ENCODE data around the gene CNTN2.
A peak's percentile ranks its signal among the peaks of the same experiment; 100 is the strongest.

CNTN2 gene

DNA sequence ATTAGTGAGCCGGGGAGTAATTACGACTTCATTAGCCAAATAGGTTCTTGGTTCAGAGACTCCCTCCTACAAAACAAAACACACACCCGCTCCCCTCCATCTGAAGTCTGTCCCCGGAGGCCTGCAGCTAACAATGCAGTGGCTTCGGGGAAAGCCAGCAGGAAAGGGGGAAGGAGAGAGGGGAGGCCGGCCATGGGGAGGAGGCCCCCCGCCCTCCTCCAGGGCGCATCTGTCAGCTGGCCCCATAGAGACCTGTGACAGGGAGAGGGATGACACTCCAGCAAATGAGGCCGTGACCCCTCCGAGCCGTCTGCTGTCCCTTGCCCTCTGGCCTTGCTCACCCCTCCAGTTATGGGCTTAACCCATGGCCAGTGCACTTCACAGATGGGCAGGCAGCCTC, 12.1 kb upstream of the CNTN2 start:
- H3K36me3 ChIP-seq: no peaks in the 10 kb centered on the region

DNA sequence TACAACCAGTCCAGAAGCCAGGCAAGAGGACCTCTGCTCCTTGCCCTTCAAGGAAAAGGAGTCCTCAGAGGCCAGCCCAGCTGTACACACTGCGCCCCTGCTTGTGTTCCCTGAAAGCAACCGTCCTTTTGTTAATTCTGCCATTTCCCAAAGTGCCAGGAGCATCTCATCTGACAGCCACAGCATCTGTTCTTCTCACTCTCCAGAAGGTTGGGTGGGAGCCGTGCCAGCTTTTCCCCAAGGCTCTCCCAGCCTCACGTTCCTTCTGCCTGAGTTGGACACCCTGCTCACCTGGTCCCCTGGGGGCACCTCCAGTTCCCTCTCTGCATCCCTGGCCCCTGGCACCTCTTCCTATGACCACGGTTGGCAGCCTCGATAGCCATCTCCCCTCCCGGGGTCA, 10.5 kb upstream of the CNTN2 start:
- Histone ChIP-seq H3K27ac (peak overlapping the region; percentile 74), H3K27me3 (ENCODE audit: insufficient read depth, low read depth, severe bottlenecking) (no peaks in the 10 kb centered on the region), H3K9me3 (ENCODE audit: severe bottlenecking) (no peaks in the 10 kb centered on the region), H3K36me3 (no peaks in the 10 kb centered on the region), H3K4me3 (ENCODE audit: low read depth, low read length) (no peak overlapping the region)
- no peak for DNase-seq
- TF ChIP-seq, protein P1, sequence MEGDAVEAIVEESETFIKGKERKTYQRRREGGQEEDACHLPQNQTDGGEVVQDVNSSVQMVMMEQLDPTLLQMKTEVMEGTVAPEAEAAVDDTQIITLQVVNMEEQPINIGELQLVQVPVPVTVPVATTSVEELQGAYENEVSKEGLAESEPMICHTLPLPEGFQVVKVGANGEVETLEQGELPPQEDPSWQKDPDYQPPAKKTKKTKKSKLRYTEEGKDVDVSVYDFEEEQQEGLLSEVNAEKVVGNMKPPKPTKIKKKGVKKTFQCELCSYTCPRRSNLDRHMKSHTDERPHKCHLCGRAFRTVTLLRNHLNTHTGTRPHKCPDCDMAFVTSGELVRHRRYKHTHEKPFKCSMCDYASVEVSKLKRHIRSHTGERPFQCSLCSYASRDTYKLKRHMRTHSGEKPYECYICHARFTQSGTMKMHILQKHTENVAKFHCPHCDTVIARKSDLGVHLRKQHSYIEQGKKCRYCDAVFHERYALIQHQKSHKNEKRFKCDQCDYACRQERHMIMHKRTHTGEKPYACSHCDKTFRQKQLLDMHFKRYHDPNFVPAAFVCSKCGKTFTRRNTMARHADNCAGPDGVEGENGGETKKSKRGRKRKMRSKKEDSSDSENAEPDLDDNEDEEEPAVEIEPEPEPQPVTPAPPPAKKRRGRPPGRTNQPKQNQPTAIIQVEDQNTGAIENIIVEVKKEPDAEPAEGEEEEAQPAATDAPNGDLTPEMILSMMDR (IDR thresholded peaks at IDR 0.05; ENCODE audit: low read depth, low read length): no peak

More for the DNA sequence above, 12.1 kb upstream of the CNTN2 start:
- no peaks in the 10 kb centered on the region for H3K27me3 ChIP-seq (ENCODE audit: insufficient read depth, low read depth, severe bottlenecking)
- H3K27ac ChIP-seq: peak overlapping the region; percentile 74
- no peaks in the 10 kb centered on the region for H3K9me3 ChIP-seq (ENCODE audit: severe bottlenecking)
- TF ChIP-seq, protein P1 (IDR thresholded peaks at IDR 0.05; ENCODE audit: low read depth, low read length): no peak
- peak overlapping the region; percentile 2 for H3K4me3 ChIP-seq (ENCODE audit: low read depth, low read length)
- peak; percentile 96 for DNase-seq

DNA sequence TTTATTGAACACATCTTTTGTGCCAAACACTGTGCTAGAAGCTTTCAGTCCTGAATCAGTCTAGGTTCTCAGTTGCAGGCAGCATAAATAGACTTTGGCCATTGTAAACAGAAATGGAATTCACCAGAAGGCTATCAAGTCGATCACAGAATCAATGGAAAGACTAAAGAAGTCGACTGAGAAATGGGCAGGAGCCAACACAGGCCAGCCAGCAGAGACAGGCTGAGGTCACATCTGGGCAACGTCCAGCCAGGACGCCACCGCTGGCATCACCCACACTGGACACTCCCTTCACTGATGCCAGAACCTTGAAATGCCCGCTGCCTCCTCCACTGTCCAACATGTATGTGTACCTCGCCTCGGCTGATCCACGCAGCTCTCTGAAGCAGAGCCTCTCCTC, 5.5 kb upstream of the CNTN2 start:
- no peaks in the 10 kb centered on the region for H3K36me3 ChIP-seq
- no peaks in the 10 kb centered on the region for H3K9me3 ChIP-seq (ENCODE audit: severe bottlenecking)
- no peak overlapping the region for H3K27ac ChIP-seq
- TF ChIP-seq, protein P1 (IDR thresholded peaks at IDR 0.05; ENCODE audit: low read depth, low read length): no peak
- no peak overlapping the region for H3K4me3 ChIP-seq (ENCODE audit: low read depth, low read length)
- no peak for DNase-seq
- H3K27me3 ChIP-seq (ENCODE audit: insufficient read depth, low read depth, severe bottlenecking): no peaks in the 10 kb centered on the region

DNA sequence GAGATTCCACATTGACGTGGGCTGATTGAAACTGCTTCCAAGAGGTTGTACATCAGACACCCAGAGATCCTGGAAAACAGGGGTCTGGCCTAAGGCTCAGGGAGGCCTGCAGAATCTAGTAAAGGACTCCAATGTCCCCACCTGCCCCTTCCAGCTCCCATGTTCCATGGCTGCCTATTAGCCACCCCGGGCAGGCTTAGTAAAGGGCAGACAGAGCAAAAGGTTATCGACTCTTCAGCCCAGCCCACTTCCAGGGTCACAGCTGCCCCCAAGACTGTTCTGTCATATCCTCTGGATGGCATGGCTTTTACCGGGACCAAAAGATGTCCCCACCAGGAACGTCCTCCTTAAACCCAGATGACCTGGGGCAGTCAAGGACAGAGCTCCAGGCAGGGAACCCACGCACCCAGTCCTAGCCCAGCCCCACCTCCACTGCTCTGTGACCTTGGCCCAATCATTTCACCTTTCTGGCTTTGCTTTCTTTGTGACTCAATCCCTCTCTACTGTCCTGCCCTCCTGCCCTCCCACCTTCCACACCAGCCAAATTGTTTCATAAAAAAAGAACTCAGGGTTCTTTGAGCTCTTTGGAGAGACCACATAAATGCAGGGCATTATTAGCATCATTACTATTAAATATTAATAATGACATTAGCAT, 4.8 kb upstream of the CNTN2 start:
- TF ChIP-seq, protein P1 (IDR thresholded peaks at IDR 0.05; ENCODE audit: low read depth, low read length): no peak
- Histone ChIP-seq H3K27ac (no peak overlapping the region), H3K9me3 (ENCODE audit: severe bottlenecking) (no peaks in the 10 kb centered on the region), H3K36me3 (no peaks in the 10 kb centered on the region), H3K4me3 (ENCODE audit: low read depth, low read length) (no peak overlapping the region), H3K27me3 (ENCODE audit: insufficient read depth, low read depth, severe bottlenecking) (no peaks in the 10 kb centered on the region)
- DNase-seq: no peak

DNA sequence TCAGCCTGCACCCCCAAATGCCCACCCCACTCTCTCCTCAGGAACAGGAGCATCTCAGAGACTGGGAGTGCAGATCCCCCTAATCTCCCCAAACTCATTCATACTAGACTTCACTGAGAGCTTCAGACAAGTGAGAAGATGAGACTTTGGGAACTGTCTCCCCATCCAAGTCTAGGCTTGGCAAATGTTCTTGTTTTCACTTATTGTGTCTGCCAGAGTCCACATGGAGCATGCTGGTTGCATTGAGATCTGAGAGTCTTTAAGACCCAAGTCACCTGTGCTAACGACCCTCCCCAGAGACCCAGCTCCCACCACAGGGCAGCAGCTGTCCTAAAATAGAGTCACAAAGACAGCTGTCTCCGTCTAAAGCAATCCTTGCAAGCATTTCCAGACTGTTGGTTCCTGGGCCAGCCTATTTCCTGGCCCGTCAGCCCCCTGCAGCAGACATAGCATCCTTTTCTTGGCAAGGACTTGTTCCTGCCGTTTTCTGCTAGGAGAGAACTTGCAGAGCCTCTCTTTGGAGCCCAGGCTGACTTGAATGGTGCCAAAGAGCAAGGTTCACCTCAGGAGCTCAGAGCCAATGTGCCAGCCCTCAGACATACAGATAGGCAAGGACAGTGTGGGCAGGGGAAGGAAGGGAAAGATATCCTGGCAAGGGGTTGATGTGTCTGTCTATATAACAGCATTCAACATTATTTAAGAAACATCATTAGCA, 1.9 kb upstream of the CNTN2 start:
- no peak overlapping the region for H3K27ac ChIP-seq
- H3K9me3 ChIP-seq (ENCODE audit: severe bottlenecking): no peaks in the 10 kb centered on the region
- H3K4me3 ChIP-seq (ENCODE audit: low read depth, low read length): no peak overlapping the region
- TF ChIP-seq, protein P1 (IDR thresholded peaks at IDR 0.05; ENCODE audit: low read depth, low read length): no peak
- no peaks in the 10 kb centered on the region for H3K36me3 ChIP-seq
- no peak for DNase-seq
- H3K27me3 ChIP-seq (ENCODE audit: insufficient read depth, low read depth, severe bottlenecking): no peaks in the 10 kb centered on the region

Measured in WERI-Rb-1 (cell line).